Liver (tissue), 9 donors: ENCODE measurements around the gene ARFGAP2. TPM values are rescaled to one million over a fixed set of nuclear protein-coding genes. Genes with fewer than 3 reads are reported as not detected.

Source experiments
- DNase-seq: peaks from one replicate; pipeline ENCODE4 v3.0.0-alpha.2; 2017; ENCODE audit warnings: low spot score
- H3K27ac ChIP-seq, 2 donors: one replicate each; pipeline ENCODE4 v1.7.0; 2013; ENCODE audit warnings: inconsistent platforms in 2 of 2, low read length in 2 of 2, control low read depth in 1 of 2, low read depth in 1 of 2, mild to moderate bottlenecking in 1 of 2
- H3K27me3 ChIP-seq, 4 donors: one replicate each; pipeline versions ENCODE4 v1.6.1 to v1.7.0; 2013; ENCODE audit warnings: low read length in 3 of 4, inconsistent platforms in 1 of 4, mild to moderate bottlenecking in 1 of 4, moderate library complexity in 1 of 4; ENCODE audit not compliant: control insufficient read depth in 4 of 4, insufficient read depth in 4 of 4
- H3K36me3 ChIP-seq, 4 donors: one replicate each; pipeline versions ENCODE4 v1.6.1 to v1.7.0; 2013; ENCODE audit warnings: low read length in 3 of 4, mild to moderate bottlenecking in 3 of 4, low read depth in 1 of 4, moderate library complexity in 1 of 4; ENCODE audit not compliant: control insufficient read depth in 4 of 4, insufficient read depth in 3 of 4
- H3K4me1 ChIP-seq, 4 donors: one replicate each; pipeline versions ENCODE4 v1.6.1 to v1.7.0; 2013; ENCODE audit warnings: low read length in 3 of 4, mild to moderate bottlenecking in 3 of 4, moderate library complexity in 1 of 4; ENCODE audit not compliant: control insufficient read depth in 4 of 4, insufficient read depth in 4 of 4
- H3K4me3 ChIP-seq, 3 donors: one replicate each; pipeline versions ENCODE4 v1.6.1 to v1.7.0; 2013; ENCODE audit warnings: low read length in 3 of 3, control low read depth in 1 of 3, low read depth in 1 of 3, mild to moderate bottlenecking in 1 of 3
- H3K9ac ChIP-seq, 2 donors: one replicate each; pipeline ENCODE4 v1.7.0; 2013; ENCODE audit warnings: low read length in 2 of 2, mild to moderate bottlenecking in 2 of 2, moderate library complexity in 2 of 2, control low read depth in 1 of 2, low read depth in 1 of 2
- H3K9me3 ChIP-seq, 4 donors: one replicate each; pipeline versions ENCODE4 v1.6.1 to v1.7.0; 2013; ENCODE audit warnings: low read length in 3 of 4; ENCODE audit not compliant: control insufficient read depth in 4 of 4
- EGR1 ChIP-seq, 2 donors: IDR thresholded peaks; 2 replicates each; pipeline ENCODE4 v1.6.1; 2016 to 2018; ENCODE audit warnings: antibody characterized with exemption in 2 of 2, low read depth in 2 of 2
- HNF4A ChIP-seq, 2 donors: conservative IDR thresholded peaks; 2 replicates each; pipeline ENCODE4 v1.6.1; 2016; ENCODE audit warnings: antibody characterized with exemption in 2 of 2, mild to moderate bottlenecking in 2 of 2
- NR2F2 ChIP-seq: IDR thresholded peaks from 2 replicates; pipeline ENCODE4 v1.6.1; 2016; ENCODE audit warnings: antibody characterized with exemption
- RAD21 ChIP-seq, 2 donors: IDR thresholded peaks; 2 replicates each; pipeline ENCODE4 v1.6.1; 2016; ENCODE audit warnings: antibody characterized with exemption in 2 of 2, mild to moderate bottlenecking in 2 of 2
- SP1 ChIP-seq: IDR thresholded peaks from 2 replicates; pipeline ENCODE4 v1.6.1; 2018; ENCODE audit warnings: antibody characterized with exemption, mild to moderate bottlenecking
- TAF1 ChIP-seq: conservative IDR thresholded peaks from 2 replicates; pipeline ENCODE4 v1.6.1; 2016; ENCODE audit warnings: antibody characterized with exemption, mild to moderate bottlenecking
- YY1 ChIP-seq: IDR thresholded peaks from 2 replicates; pipeline ENCODE4 v1.6.1; 2016; ENCODE audit warnings: antibody characterized with exemption, mild to moderate bottlenecking
- WGBS: extraction: QIAGEN DNeasy Blood & Tissue Kit; methylation state at CpG from one replicate; pipeline ENCODE4 v1.1.7; 2013; 5-methylcytosine and 5-hydroxymethylcytosine counted together
- polyA plus RNA-seq, 2 donors: library from polyadenylated mRNA; stranded (reverse) in 1 of 2; unstranded in 1 of 2; fragments of 200-250 nt in 1 of 2; fragments of >200 nt in 1 of 2; fragmentation: Nextera tagmentation in 1 of 2; extraction: Ambion mirVana in 1 of 2; gene quantifications; one replicate each; pipeline versions ENCODE4 v1.2.1 to v1.2.3, GENCODE V29; 2013 to 2015
- total RNA-seq, 2 donors: library from RNA; depleted of rRNA; stranded (reverse); fragments of >200 nt; gene quantifications; one replicate each; pipeline ENCODE4 v1.2.3, GENCODE V29; 2014
- TF ChIP-seq, protein P1 (sequence below): fragments of 150-350 bp; IDR thresholded peaks from 2 replicates; pipeline ENCODE4 v1.5.1; 2017; ENCODE audit warnings: improper control_type of control experiment, low read depth, low read length; ENCODE audit not compliant: missing input control
- TF ChIP-seq, protein P2 (sequence below): IDR thresholded peaks from 2 replicates; pipeline ENCODE4 v1.6.1; 2016; ENCODE audit warnings: antibody characterized with exemption
- TF ChIP-seq, protein P3 (sequence below): IDR thresholded peaks from 2 replicates; pipeline ENCODE4 v1.6.1; 2016; ENCODE audit warnings: antibody characterized with exemption
- TF ChIP-seq, protein P4 (sequence below): IDR thresholded peaks from 2 replicates; pipeline ENCODE4 v1.6.1; 2016; ENCODE audit warnings: antibody characterized with exemption, mild to moderate bottlenecking
- TF ChIP-seq, protein P5 (sequence below): IDR thresholded peaks from 2 replicates; pipeline ENCODE4 v1.6.1; 2016; ENCODE audit warnings: antibody characterized with exemption
- donor health status: healthy.
- donor health status: healthy.
- donor health status: healthy.
- donor health status: healthy.
- donor health status: healthy.

ARFGAP2 gene
- total and polyA plus RNA-seq, 4 donors: 37.3 to 163 (median 53.0) TPM

DNA sequence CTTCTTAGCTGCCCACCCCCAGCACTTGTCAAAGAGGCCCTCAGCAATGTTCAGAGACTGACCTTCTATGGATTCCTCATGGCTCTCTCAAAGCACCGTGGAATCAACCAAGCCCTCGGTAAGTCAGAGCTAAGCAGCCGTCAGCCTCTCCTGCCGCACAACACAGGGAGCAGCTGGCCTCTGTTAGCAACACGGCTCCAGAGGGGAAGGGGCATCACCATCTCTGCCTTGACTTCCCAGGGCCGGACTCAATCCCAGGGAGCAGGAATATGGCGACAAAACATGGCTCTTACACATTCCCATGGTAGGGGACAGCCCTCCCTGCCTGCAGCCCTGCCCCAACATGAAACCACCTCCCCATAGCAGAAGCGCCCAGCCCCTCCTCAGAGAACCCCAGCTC is 18.9 kb downstream of the ARFGAP2 start:
- WGBS: 94% methylated on average over 8 of the region's 8 CpGs
- Histone ChIP-seq H3K27me3 (no peaks in the 10 kb centered on the region), H3K27ac (no peak overlapping the region), H3K9ac (no peak overlapping the region), H3K36me3 (no peaks in the 10 kb centered on the region), H3K4me1 (peaks cover 0 to 5% (median under 1%) of the 10 kb centered on the region in 4 donors), H3K9me3 (no peaks in the 10 kb centered on the region), H3K4me3 (no peak overlapping the region)
- TF ChIP-seq TAF1 (no peak), YY1 (no peak)
- TF ChIP-seq, protein P1, sequence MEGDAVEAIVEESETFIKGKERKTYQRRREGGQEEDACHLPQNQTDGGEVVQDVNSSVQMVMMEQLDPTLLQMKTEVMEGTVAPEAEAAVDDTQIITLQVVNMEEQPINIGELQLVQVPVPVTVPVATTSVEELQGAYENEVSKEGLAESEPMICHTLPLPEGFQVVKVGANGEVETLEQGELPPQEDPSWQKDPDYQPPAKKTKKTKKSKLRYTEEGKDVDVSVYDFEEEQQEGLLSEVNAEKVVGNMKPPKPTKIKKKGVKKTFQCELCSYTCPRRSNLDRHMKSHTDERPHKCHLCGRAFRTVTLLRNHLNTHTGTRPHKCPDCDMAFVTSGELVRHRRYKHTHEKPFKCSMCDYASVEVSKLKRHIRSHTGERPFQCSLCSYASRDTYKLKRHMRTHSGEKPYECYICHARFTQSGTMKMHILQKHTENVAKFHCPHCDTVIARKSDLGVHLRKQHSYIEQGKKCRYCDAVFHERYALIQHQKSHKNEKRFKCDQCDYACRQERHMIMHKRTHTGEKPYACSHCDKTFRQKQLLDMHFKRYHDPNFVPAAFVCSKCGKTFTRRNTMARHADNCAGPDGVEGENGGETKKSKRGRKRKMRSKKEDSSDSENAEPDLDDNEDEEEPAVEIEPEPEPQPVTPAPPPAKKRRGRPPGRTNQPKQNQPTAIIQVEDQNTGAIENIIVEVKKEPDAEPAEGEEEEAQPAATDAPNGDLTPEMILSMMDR: no peak
- TF ChIP-seq, protein P2, sequence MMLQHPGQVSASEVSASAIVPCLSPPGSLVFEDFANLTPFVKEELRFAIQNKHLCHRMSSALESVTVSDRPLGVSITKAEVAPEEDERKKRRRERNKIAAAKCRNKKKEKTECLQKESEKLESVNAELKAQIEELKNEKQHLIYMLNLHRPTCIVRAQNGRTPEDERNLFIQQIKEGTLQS: no peak
- DNase-seq: no peak

DNA sequence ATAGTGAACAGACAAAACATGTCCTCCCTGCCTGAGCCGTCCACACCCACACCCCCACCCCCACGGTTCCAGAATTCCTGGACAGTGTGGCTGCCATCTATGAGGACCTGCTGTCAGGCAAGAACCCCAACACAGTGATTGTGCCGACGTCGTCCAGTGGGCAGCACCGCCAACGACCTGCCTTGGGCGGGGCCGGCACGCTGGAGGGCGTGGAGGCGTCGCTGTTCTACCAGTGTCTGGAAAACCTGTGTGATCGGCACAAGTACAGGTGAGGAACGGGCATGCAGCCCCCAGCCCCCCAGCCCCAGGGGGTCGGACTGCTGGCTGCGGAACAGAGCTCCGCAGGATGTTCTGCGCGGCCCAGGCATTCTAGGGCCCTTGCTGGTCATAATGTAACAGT is 19.7 kb downstream of the ARFGAP2 start:
- TF ChIP-seq NR2F2 (no peak), RAD21 (IDR thresholded peaks at IDR 0.05) (no peak), EGR1 (IDR thresholded peaks at IDR 0.05; ENCODE audit: low read depth in 2 of 2) (no peak)
- TF ChIP-seq, protein P3, sequence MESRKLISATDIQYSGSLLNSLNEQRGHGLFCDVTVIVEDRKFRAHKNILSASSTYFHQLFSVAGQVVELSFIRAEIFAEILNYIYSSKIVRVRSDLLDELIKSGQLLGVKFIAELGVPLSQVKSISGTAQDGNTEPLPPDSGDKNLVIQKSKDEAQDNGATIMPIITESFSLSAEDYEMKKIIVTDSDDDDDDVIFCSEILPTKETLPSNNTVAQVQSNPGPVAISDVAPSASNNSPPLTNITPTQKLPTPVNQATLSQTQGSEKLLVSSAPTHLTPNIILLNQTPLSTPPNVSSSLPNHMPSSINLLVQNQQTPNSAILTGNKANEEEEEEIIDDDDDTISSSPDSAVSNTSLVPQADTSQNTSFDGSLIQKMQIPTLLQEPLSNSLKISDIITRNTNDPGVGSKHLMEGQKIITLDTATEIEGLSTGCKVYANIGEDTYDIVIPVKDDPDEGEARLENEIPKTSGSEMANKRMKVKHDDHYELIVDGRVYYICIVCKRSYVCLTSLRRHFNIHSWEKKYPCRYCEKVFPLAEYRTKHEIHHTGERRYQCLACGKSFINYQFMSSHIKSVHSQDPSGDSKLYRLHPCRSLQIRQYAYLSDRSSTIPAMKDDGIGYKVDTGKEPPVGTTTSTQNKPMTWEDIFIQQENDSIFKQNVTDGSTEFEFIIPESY: no peak
- Histone ChIP-seq H3K27me3 (no peaks in the 10 kb centered on the region), H3K27ac (no peak overlapping the region), H3K36me3 (no peaks in the 10 kb centered on the region), H3K9me3 (no peaks in the 10 kb centered on the region), H3K4me1 (peaks cover 0 to 4% (median 0%) of the 10 kb centered on the region in 4 donors), H3K4me3 (no peak overlapping the region), H3K9ac (no peak overlapping the region)
- DNase-seq: no peak
- 96% methylated on average over 20 of the region's 20 CpGs for WGBS

DNA sequence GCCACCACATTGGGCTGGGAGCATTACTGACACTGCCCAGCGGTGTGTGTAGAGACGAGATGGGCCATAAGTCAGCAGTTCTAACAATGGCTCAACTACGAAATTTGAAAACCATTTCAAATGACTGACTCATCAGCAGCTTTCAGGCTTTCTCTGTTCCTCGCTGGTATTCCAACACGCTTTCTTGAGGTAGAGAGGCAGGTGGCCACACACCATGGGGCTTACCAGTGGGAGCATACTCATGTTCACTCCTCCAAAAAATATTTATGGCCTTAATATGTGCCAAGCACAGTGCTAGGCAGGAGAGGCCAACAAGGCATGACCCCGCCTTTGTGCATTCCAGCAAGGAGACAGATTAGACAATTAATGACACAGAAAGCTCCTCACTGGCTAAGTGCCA is 20.3 kb downstream of the ARFGAP2 start:
- no peak overlapping the region for H3K9ac ChIP-seq
- no peak for DNase-seq
- H3K4me3 ChIP-seq: no peak overlapping the region
- TF ChIP-seq, protein P4, sequence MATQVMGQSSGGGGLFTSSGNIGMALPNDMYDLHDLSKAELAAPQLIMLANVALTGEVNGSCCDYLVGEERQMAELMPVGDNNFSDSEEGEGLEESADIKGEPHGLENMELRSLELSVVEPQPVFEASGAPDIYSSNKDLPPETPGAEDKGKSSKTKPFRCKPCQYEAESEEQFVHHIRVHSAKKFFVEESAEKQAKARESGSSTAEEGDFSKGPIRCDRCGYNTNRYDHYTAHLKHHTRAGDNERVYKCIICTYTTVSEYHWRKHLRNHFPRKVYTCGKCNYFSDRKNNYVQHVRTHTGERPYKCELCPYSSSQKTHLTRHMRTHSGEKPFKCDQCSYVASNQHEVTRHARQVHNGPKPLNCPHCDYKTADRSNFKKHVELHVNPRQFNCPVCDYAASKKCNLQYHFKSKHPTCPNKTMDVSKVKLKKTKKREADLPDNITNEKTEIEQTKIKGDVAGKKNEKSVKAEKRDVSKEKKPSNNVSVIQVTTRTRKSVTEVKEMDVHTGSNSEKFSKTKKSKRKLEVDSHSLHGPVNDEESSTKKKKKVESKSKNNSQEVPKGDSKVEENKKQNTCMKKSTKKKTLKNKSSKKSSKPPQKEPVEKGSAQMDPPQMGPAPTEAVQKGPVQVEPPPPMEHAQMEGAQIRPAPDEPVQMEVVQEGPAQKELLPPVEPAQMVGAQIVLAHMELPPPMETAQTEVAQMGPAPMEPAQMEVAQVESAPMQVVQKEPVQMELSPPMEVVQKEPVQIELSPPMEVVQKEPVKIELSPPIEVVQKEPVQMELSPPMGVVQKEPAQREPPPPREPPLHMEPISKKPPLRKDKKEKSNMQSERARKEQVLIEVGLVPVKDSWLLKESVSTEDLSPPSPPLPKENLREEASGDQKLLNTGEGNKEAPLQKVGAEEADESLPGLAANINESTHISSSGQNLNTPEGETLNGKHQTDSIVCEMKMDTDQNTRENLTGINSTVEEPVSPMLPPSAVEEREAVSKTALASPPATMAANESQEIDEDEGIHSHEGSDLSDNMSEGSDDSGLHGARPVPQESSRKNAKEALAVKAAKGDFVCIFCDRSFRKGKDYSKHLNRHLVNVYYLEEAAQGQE: no peak
- TF ChIP-seq HNF4A (conservative IDR thresholded peaks at IDR 0.05) (no peak), SP1 (no peak), YY1 (no peak)
- TF ChIP-seq, protein P2: no peak
- TF ChIP-seq, protein P3: no peak
- TF ChIP-seq, protein P1: no peak
- TF ChIP-seq, protein P5, sequence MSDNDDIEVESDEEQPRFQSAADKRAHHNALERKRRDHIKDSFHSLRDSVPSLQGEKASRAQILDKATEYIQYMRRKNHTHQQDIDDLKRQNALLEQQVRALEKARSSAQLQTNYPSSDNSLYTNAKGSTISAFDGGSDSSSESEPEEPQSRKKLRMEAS: no peak
- no peaks in the 10 kb centered on the region for H3K9me3 ChIP-seq
- H3K27ac ChIP-seq: no peak overlapping the region
- no peaks in the 10 kb centered on the region for H3K36me3 ChIP-seq
- H3K4me1 ChIP-seq: peaks cover 0 to 4% (median 0%) of the 10 kb centered on the region in 4 donors
- H3K27me3 ChIP-seq: no peaks in the 10 kb centered on the region
- 95% methylated on average over 6 of the region's 6 CpGs for WGBS
